Testis (tissue), 2 donors: ENCODE data around the gene HAUS2.

Source experiments
- CTCF ChIP-seq, 3 experiments: fragments of 450-650 bp in 2 of 3; fragments of 200-600 bp in 1 of 3; sonication (generic) in 1 of 3; IDR thresholded peaks; one replicate each; pipeline ENCODE4 v1.5.1; 2016 to 2019; ENCODE audit warnings: antibody characterized with exemption in 3 of 3, mild to moderate bottlenecking in 2 of 3, moderate library complexity in 1 of 3
- POLR2A ChIP-seq: fragments of 450-650 bp; IDR thresholded peaks from one replicate; pipeline ENCODE4 v1.6.1; 2017; ENCODE audit warnings: antibody characterized with exemption, mild to moderate bottlenecking, moderate library complexity

GRCh38 chr15:42594095-42594494 is 45.5 kb downstream of the HAUS2 start:
- TF ChIP-seq CTCF (IDR thresholded peaks at IDR 0.05) (no peak), POLR2A (no peak)
